Activated CD4-positive, CD25-positive, alpha-beta regulatory T cell treated with anti-CD3 and anti-CD28 coated beads, Interleukin-2, amount 50 U/mL, for 16 hours (primary cell): ENCODE results near the gene TINAGL1.

ENCODE experiments used
- DNase-seq: peaks from one replicate; pipeline ENCODE4 v3.0.0-alpha.2; 2020; ENCODE audit warnings: low read depth, low spot score

TINAGL1 gene

GRCh38 chr1:31627301-31627929 lies 51.1 kb downstream of the TINAGL1 start:
- DNase-seq = no peak

- no peak for DNase-seq
Measured at GRCh38 chr1:31627930-31628559, 51.7 kb downstream of the TINAGL1 start.

- DNase-seq = no peak
Measured at GRCh38 chr1:31628931-31629556, 52.7 kb downstream of the TINAGL1 start.

GRCh38 chr1:31632649-31633048 lies 56.3 kb downstream of the TINAGL1 start:
- DNase-seq = no peak

- DNase-seq = no peak
Measured at GRCh38 chr1:31633117-31633516, 56.8 kb downstream of the TINAGL1 start.
